Stimulated activated CD8-positive, alpha-beta memory T cell treated with anti-CD3 and anti-CD28 coated beads, Interleukin-15, amount 100 ng/mL, for 1 hour (primary cell): Measurements from ENCODE around the gene VWA3A.
A peak's percentile ranks its signal among the peaks of the same experiment; 100 is the strongest.

Source experiments
- DNase-seq: peaks from one replicate; pipeline ENCODE4 v3.0.0-alpha.2; 2020; ENCODE audit warnings: low read depth

The VWA3A gene

GRCh38 chr16:22203091-22203490 lies 110.8 kb downstream of the VWA3A start:
- no peak for DNase-seq

DNA sequence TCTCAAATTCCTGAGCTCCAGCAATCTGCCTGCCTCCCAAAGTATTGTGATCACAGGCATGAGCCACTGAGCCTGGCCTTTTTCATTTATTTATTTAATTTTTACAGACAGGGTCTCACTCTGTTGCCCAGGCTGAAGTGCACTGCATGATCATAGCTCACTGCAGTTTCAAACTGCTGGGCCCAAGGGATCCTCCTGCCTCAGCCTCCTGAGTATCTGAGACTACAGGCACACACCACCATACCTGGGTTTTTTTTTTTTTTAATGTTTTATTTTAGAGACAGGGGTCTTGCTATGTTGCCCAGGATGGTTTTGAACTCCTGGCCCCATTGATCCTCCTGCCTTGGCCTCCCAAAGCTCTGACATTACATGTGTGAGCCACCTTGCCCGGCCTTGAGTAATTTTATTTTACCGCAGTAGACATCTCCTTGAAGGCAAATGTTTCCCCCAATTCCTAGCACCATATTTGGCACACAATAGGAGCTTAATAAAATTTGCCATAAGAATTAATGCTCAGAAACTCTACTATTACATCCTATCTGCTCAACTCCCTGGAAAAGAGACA lies 111.8 kb downstream of the VWA3A start:
- no peak for DNase-seq

- DNase-seq: no peak
Observed at GRCh38 chr16:22205577-22206012, 113.3 kb downstream of the VWA3A start.

DNA sequence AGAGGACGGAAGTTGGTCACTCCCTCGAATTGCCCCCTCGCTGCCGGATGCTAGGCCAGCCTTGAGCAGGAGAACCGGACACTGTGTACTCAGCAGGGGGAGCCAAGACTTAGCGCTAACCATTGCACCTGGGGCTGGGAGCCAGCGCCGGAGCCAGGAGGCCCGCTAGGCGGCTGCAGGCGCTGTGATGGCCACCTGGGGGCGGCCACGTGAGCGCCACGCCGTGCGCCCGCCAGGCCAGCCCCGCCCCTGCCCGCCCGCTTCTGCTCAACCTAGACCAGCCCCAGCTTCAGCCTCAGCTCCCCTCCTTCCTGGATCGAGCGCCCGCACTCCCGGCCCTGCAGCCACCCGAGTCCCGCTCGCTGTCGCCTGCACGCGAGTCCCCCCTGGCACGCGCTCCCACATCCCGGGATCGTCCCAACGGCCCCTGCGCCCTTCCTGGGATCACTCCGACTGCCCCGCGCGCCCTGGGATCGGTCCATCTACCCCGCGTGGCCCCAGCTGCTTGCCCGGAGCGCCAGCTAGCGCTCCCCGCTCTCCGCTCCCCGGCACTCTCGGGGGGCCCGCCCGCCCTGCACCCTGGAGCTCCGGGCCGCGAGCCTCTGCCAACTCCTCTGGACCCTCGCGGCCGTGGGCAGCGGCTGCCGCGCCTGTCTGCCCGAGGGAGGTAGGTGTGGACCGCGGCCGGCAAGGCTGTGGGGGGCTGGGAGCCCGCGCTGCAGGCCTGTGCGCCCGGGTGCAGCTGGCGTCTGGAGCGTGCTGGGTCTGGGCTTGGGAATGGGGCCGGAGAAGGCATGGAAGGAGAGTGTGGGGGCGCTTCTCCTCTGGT lies 113.9 kb downstream of the VWA3A start, which contains the start of gene EEF2K:
EEF2K (plus strand) TSS at position 266 of the 829 bp plus-strand sequence. CDS start 19,452 bp downstream, outside the sequence.
- peak; percentile 56 for DNase-seq
